Gastroesophageal sphincter (tissue), 4 donors: ENCODE measurements around the gene PTPRN2. TPM values are rescaled to one million over a fixed set of nuclear protein-coding genes. Genes with fewer than 3 reads are reported as not detected.

ENCODE experiments used
- ATAC-seq: fragments of 150-250 bp; one replicate; pipeline ENCODE4 v1.9.1; 2016; ENCODE audit warnings: mild to moderate bottlenecking, moderate library complexity
- H3K27ac ChIP-seq, 4 donors: fragments of 200-600 bp; sonication (generic) in 3 of 4; 1 replicate in 3 of 4; 2 replicates in 1 of 4; pipeline ENCODE4 v1.5.1; 2016 to 2019
- H3K27me3 ChIP-seq: fragments of 200-600 bp; sonication (generic); one replicate; pipeline ENCODE4 v1.5.1; 2019
- H3K36me3 ChIP-seq, 2 donors: fragments of 200-600 bp; sonication (generic); one replicate each; pipeline ENCODE4 v1.5.1; 2019; ENCODE audit warnings: control low read depth in 1 of 2
- H3K4me1 ChIP-seq, 3 donors: fragments of 200-600 bp; sonication (generic); 1 replicate in 2 of 3; 2 replicates in 1 of 3; pipeline ENCODE4 v1.5.1; 2016 to 2019; ENCODE audit warnings: control low read depth in 2 of 3
- H3K4me3 ChIP-seq, 2 donors: fragments of 200-600 bp; sonication (generic); one replicate each; pipeline ENCODE4 v1.5.1; 2019; ENCODE audit warnings: mild to moderate bottlenecking in 1 of 2, moderate library complexity in 1 of 2
- H3K9me3 ChIP-seq, 3 donors: fragments of 200-600 bp; sonication (generic); one replicate each; pipeline ENCODE4 v1.5.1; 2017 to 2019; ENCODE audit warnings: control low read depth in 2 of 3
- CTCF ChIP-seq, 4 experiments: fragments of 200-600 bp in 2 of 4; fragments of 450-650 bp in 2 of 4; sonication (generic) in 1 of 4; IDR thresholded peaks; one replicate each; pipeline ENCODE4 v1.5.1; 2017 to 2019; ENCODE audit warnings: antibody characterized with exemption in 4 of 4, mild to moderate bottlenecking in 2 of 4, moderate library complexity in 2 of 4
- EP300 ChIP-seq: sonication (generic); formaldehyde crosslinking; IDR thresholded peaks from one replicate; pipeline ENCODE4 v1.6.1; 2017; ENCODE audit warnings: antibody characterized with exemption, mild to moderate bottlenecking
- POLR2A ChIP-seq, 2 donors: fragments of 450-650 bp; IDR thresholded peaks; one replicate each; pipeline ENCODE4 v1.6.1; 2017; ENCODE audit warnings: antibody characterized with exemption in 2 of 2, mild to moderate bottlenecking in 2 of 2, moderate library complexity in 1 of 2
- POLR2AphosphoS5 ChIP-seq: sonication (generic); formaldehyde crosslinking; IDR thresholded peaks from one replicate; pipeline ENCODE4 v1.6.1; 2017; ENCODE audit warnings: antibody characterized with exemption
- WGBS, 2 donors: methylation state at CpG; one replicate each; pipeline ENCODE4 v1.1.5; 2018; ENCODE audit warnings: low coverage in 1 of 2; 5-methylcytosine and 5-hydroxymethylcytosine counted together
- total RNA-seq, 4 donors: library from RNA; depleted of rRNA; stranded (reverse); fragments of >200 nt; gene quantifications; one replicate each; pipeline ENCODE4 v1.1.0, GENCODE V29; 2016

Gene PTPRN2
- total RNA-seq, 4 donors from 2014 or later = 1.7 to 4.7 (median 3.3) TPM

GRCh38 chr7:158375034-158375433 lies 212.6 kb downstream of the PTPRN2 start:
- ATAC-seq = no peak
- Histone ChIP-seq H3K4me3 (no peak overlapping the region), H3K27me3 (peaks cover 54% of the 10 kb centered on the region), H3K4me1 (no peaks in the 10 kb centered on the region), H3K27ac (no peak overlapping the region), H3K9me3 (peaks cover 0 to 12% (median 0%) of the 10 kb centered on the region in 3 donors), H3K36me3 (no peaks in the 10 kb centered on the region)
- TF ChIP-seq EP300 (no peak), CTCF (IDR thresholded peaks at IDR 0.05) (no peak), POLR2AphosphoS5 (no peak), POLR2A (IDR thresholded peaks at IDR 0.05) (no peak)
- WGBS, 2 donors = 65% methylated on average over 3 of the region's 4 CpGs; no CpG with 5 or more reads in 1 of the 2 donors

- Histone ChIP-seq H3K36me3 (no peaks in the 10 kb centered on the region), H3K4me1 (no peaks in the 10 kb centered on the region), H3K27ac (no peak overlapping the region), H3K4me3 (no peak overlapping the region), H3K27me3 (peaks cover 54% of the 10 kb centered on the region), H3K9me3 (peaks cover 0 to 12% (median 0%) of the 10 kb centered on the region in 3 donors)
- no peak for TF ChIP-seq POLR2AphosphoS5
- no peak for TF ChIP-seq CTCF (IDR thresholded peaks at IDR 0.05)
- TF ChIP-seq EP300 = no peak
- TF ChIP-seq POLR2A (IDR thresholded peaks at IDR 0.05) = no peak
- ATAC-seq = no peak
- 63 to 82% methylated on average over 3 to 6 of the region's 6 CpGs for WGBS, 2 donors
Measured at GRCh38 chr7:158374586-158374985, 213.0 kb downstream of the PTPRN2 start.

- no peaks in the 10 kb centered on the region for H3K4me1 ChIP-seq
- peaks cover 52% of the 10 kb centered on the region for H3K27me3 ChIP-seq
- no peak for ATAC-seq
- 58% methylated on average over 4 of the region's 5 CpGs; no CpG with 5 or more reads in 1 of the 2 donors for WGBS, 2 donors
- no peak overlapping the region for H3K4me3 ChIP-seq
- peaks cover 0 to 12% (median 0%) of the 10 kb centered on the region in 3 donors for H3K9me3 ChIP-seq
- H3K36me3 ChIP-seq = no peaks in the 10 kb centered on the region
- TF ChIP-seq POLR2AphosphoS5 = no peak
- TF ChIP-seq EP300 = no peak
- no peak for TF ChIP-seq POLR2A (IDR thresholded peaks at IDR 0.05)
- no peak for TF ChIP-seq CTCF (IDR thresholded peaks at IDR 0.05)
- no peak overlapping the region for H3K27ac ChIP-seq
Measured at GRCh38 chr7:158374146-158374545, 213.5 kb downstream of the PTPRN2 start.

GRCh38 chr7:158373476-158374133 lies 214.0 kb downstream of the PTPRN2 start:
- Histone ChIP-seq H3K36me3 (no peaks in the 10 kb centered on the region), H3K27ac (no peak overlapping the region), H3K27me3 (peaks cover 50% of the 10 kb centered on the region), H3K9me3 (peaks cover 0 to 12% (median 0%) of the 10 kb centered on the region in 3 donors), H3K4me1 (no peaks in the 10 kb centered on the region), H3K4me3 (no peak overlapping the region)
- no peak for TF ChIP-seq POLR2A (IDR thresholded peaks at IDR 0.05)
- no peak for TF ChIP-seq POLR2AphosphoS5
- no peak for TF ChIP-seq CTCF (IDR thresholded peaks at IDR 0.05)
- TF ChIP-seq EP300 = no peak
- 47 to 54% methylated on average over 4 to 5 of the region's 18 CpGs for WGBS, 2 donors
- ATAC-seq = no peak
